Astrocyte of the cerebellum (primary cell): ENCODE data around the gene STK16.

Experiments
- DNase-seq: peaks from one replicate; pipeline ENCODE4 v3.0.0-alpha.2; 2011; ENCODE audit warnings: low read depth
- H3K4me3 ChIP-seq: 2 replicates; pipeline ENCODE4 v1.5.1; 2011; ENCODE audit warnings: mild to moderate bottlenecking, low read depth, low read length, moderate library complexity
- CTCF ChIP-seq: IDR thresholded peaks from 2 replicates; pipeline ENCODE4 v1.5.1; 2012; ENCODE audit warnings: low read length, low read depth, moderate library complexity, mild to moderate bottlenecking; ENCODE audit errors: missing control alignments
- in situ Hi-C: cut with HindIII; loops from 2 replicates; pipeline ENCODE4 v1.10.0; 2017; ENCODE audit warnings: low sequenced_read_pairs

STK16 gene

DNA sequence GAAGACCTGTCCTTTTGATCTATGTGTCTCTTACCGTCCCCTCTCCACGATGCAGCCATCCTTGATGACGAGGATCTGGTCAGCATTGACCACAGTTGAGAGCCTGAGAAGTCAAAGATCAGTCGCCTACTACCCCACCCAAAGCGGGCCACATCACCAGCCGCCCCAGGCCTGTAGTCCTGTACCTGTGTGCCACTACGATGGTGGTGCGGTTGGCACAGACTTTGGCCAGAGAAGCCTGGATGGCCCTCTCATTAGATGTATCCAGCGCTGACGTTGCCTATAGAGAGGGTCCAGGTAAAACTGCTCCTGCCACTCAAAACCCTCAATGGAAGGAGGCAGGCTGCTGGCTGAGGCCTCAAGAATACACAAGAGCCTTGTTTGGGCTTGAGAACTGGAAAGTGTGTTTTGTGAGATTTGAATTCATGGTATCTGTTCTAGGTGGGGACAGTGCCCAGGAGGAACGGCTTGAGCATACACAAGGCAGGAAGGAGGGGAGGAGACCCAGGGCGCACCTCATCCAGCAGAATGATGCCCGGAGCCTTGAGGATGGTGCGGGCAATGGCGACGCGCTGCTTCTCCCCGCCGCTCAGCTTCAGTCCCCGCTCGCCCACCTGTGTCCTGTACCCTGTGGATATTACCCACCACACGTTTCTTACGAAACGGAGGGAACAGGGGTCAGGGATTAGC lies 34.9 kb upstream of the STK16 start:
- TF ChIP-seq CTCF = no peak
- in situ Hi-C loops = no loop called here
- no peak overlapping the region for H3K4me3 ChIP-seq
- DNase-seq = no peak

DNA sequence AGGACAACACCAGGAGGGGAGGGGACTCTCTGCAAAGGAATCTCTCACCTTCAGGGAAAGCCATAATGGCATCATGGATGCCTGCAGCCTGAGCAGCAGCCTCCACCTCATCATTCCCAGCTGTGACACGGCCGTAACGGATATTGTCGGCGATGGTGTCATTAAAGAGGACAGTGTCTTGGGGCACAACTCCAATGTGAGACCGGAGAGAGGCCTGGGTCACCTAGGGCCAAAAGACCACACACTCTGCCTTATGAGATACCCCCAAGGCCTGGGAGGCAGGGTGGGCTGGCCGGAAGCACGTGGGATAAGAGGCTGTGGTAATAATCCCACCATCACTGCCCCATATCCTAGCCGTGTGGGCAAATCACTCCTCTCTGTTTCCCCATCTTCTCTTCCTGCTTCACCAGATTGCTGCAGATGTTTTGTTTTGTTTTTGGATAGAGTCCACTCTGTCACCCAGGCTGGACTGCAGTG lies 34.4 kb upstream of the STK16 start:
- no peak for DNase-seq
- H3K4me3 ChIP-seq = no peak overlapping the region
- in situ Hi-C loops = no loop called here
- TF ChIP-seq CTCF = no peak

DNA sequence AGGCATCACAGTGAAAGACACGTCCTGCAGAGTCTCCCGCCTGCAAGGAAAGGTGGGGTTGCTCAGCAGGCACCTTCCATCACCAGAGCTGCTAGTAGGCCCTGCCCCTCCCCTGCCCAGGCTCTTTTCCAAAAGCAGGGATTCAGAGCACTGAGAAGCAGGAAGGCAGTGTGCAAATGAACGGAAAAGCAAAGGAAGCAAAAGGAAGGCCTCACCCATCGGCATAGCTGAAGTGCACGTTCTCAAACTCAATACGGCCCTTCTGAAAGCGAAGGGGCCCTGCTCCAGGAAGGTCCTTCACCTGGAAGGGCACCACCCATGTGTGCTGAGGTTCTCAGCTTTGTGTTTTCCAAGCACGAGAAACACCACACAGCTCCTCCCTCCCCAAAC lies 32.3 kb upstream of the STK16 start:
- in situ Hi-C loops = no loop called here
- H3K4me3 ChIP-seq = no peak overlapping the region
- TF ChIP-seq CTCF = no peak
- DNase-seq = no peak

DNA sequence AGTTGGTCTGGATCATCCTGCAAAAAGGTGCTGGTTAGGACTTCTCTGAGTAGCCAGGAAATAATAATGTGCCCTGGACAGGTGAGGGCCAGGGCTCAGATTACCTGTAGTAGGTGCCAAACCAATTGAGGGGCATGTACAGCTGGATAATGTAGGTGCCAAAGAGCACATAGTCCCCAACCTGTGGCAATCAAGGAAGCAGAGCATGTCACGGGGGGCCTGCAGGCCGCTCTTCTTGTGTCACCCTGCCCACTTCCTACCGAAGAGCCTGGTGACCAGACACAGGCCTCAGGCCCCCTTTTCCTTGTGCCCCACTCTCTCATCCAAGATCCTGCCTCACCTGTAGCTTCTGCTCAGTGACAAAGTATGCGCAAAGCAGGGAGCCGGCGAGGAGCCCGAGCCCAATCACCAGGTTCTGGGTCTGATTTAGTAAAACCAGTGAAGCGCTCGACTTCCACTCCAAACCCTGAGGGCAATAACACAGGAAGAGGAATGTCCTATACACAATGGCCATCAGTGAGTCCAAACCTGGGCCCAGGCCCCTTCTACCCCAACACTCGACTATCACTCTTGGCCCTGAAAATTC lies 31.7 kb upstream of the STK16 start:
- no peak for TF ChIP-seq CTCF
- H3K4me3 ChIP-seq = no peak overlapping the region
- DNase-seq = no peak
- in situ Hi-C loops = no loop called here

- no peak overlapping the region for H3K4me3 ChIP-seq
- in situ Hi-C loops = no loop called here
- DNase-seq = no peak
- TF ChIP-seq CTCF = no peak
Observed at GRCh38 chr2:219214141-219214540, 31.1 kb upstream of the STK16 start.

DNA sequence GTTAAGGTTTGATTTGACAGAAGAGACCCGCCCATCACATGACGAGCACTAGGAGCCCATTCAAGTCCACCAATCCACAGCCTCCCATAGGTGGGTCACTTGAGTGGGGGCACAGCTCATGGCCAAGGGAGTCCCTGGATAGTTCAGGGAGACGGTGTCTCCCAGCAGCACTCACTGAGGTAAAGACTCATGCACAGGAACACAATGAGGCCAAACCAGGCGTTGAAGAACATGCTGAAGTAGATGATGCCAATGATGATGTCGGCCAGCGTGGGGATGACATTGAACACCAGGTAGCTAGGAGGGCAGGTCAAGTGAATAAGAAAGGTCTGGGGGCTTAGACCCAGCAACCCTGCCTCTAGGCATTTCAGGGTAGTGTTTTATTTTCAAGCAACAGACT lies 30.5 kb upstream of the STK16 start:
- in situ Hi-C loops = no loop called here
- TF ChIP-seq CTCF = no peak
- no peak overlapping the region for H3K4me3 ChIP-seq
- DNase-seq = no peak
